Right lobe of liver (tissue), 6 donors: ENCODE data around the gene TRIOBP. TPM values are rescaled to one million over a fixed set of nuclear protein-coding genes. Genes with fewer than 3 reads are reported as not detected.

Source experiments
- ATAC-seq, 4 donors: fragments of 200-7000 bp; cut with Tn5 transposase; one replicate each; pipeline ENCODE4 v1.9.1; 2020; ENCODE audit warnings: mild to moderate bottlenecking in 4 of 4, moderate library complexity in 4 of 4
- DNase-seq, 3 donors: peaks; one replicate each; pipeline ENCODE4 v3.0.0-alpha.2; 2020
- H3K27ac ChIP-seq, 3 donors: fragments of 200-600 bp; one replicate each; pipeline ENCODE4 v1.8.0; 2022
- H3K27me3 ChIP-seq, 2 donors: fragments of 200-600 bp; one replicate each; pipeline ENCODE4 v1.8.0; 2022
- H3K36me3 ChIP-seq, 4 donors: fragments of 200-600 bp; sonication (generic) in 1 of 4; one replicate each; pipeline versions ENCODE4 v1.5.1 to v1.8.0; 2017 to 2022; ENCODE audit warnings: control low read depth in 1 of 4
- H3K4me1 ChIP-seq, 4 donors: fragments of 200-600 bp; sonication (generic) in 1 of 4; one replicate each; pipeline versions ENCODE4 v1.5.1 to v1.8.0; 2017 to 2022; ENCODE audit warnings: control low read depth in 1 of 4
- H3K4me3 ChIP-seq, 3 donors: fragments of 200-600 bp; one replicate each; pipeline ENCODE4 v1.8.0; 2022
- H3K9me3 ChIP-seq, 4 donors: fragments of 200-600 bp; sonication (generic) in 1 of 4; one replicate each; pipeline versions ENCODE4 v1.5.1 to v1.8.0; 2017 to 2022; ENCODE audit warnings: control low read depth in 1 of 4
- POLR2A ChIP-seq: fragments of 450-650 bp; IDR thresholded peaks from one replicate; pipeline ENCODE4 v1.6.1; 2017; ENCODE audit warnings: antibody characterized with exemption, mild to moderate bottlenecking
- WGBS: methylation state at CpG from one replicate; pipeline ENCODE4 v1.1.6; 2018; ENCODE audit warnings: low coverage, low lambda C conversion rate; ENCODE audit not compliant: insufficient coverage; ENCODE audit errors: missing lambda C conversion rate; 5-methylcytosine and 5-hydroxymethylcytosine counted together
- intact Hi-C, 2 donors: fragments of 100-400 bp; cut with DNase I; formaldehyde crosslinking; loops; one replicate each; pipeline versions ENCODE4 v1.11.2 to v1.14.1; 2022
- total RNA-seq, 6 experiments: library from RNA; depleted of rRNA in 2 of 6; stranded (reverse); fragments of >200 nt in 2 of 6; fragmentation: NEBNext Ultra II Directional in 3 of 6; extraction: Animal tissue kit (Norgen Biotek cat#: 25700) in 3 of 6; gene quantifications; one replicate each; pipeline versions ENCODE4 v1.1.0 to v1.2.4, GENCODE V29; 2016 to 2023
- TF ChIP-seq, protein P1 (sequence below), 4 donors: fragments of 200-600 bp in 3 of 4; fragments of 450-650 bp in 1 of 4; IDR thresholded peaks; one replicate each; pipeline versions ENCODE4 v1.5.1 to v1.8.0; 2016 to 2022; ENCODE audit warnings: antibody characterized with exemption in 4 of 4, mild to moderate bottlenecking in 2 of 4
- donor health status: DM: no; HTN: yes; CAD: no.
- donor health status: DM: no; HTN: no; CAD: no.
- donor health status: DM: no; HTN: no; CAD: no.
- donor health status: DM: no; HTN: yes; CAD: no.
- donor health status: DM: no; HTN: yes; CAD: no.

TRIOBP gene
- total RNA-seq, 6 experiments from 2014 or later = 11.7 to 22.8 (median 20.7) TPM

DNA sequence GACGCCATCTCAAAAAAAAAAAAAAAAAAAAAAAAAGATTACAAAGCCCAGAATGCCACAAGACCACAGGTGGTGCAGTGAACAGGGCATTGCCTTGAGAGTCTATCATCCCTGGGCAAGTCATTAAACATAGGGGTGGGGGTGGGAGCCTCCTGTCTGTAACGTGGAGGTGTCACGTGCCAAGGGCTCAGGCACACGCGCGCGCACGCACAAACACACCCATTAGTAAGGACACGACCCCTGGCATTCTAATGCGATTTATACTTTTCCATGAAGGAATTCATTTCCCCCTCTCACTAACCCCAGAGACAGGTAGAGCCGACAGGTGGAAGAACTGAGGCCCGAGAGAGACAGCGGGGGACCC is 105.1 kb downstream of the TRIOBP start:
- ATAC-seq = peak in 1 of 4 donors; percentile 1
- Histone ChIP-seq H3K4me1 (peaks cover 0 to 13% (median 3%) of the 10 kb centered on the region in 4 donors), H3K4me3 (peak overlapping the region; percentile 61 to 66 (median 66)), H3K9me3 (no peaks in the 10 kb centered on the region), H3K27me3 (no peaks in the 10 kb centered on the region), H3K36me3 (no peaks in the 10 kb centered on the region), H3K27ac (peak overlapping the region; percentile 30 to 69 (median 67))
- intact Hi-C loops = no loop called here
- no peak for TF ChIP-seq POLR2A
- TF ChIP-seq, protein P1, sequence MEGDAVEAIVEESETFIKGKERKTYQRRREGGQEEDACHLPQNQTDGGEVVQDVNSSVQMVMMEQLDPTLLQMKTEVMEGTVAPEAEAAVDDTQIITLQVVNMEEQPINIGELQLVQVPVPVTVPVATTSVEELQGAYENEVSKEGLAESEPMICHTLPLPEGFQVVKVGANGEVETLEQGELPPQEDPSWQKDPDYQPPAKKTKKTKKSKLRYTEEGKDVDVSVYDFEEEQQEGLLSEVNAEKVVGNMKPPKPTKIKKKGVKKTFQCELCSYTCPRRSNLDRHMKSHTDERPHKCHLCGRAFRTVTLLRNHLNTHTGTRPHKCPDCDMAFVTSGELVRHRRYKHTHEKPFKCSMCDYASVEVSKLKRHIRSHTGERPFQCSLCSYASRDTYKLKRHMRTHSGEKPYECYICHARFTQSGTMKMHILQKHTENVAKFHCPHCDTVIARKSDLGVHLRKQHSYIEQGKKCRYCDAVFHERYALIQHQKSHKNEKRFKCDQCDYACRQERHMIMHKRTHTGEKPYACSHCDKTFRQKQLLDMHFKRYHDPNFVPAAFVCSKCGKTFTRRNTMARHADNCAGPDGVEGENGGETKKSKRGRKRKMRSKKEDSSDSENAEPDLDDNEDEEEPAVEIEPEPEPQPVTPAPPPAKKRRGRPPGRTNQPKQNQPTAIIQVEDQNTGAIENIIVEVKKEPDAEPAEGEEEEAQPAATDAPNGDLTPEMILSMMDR (IDR thresholded peaks at IDR 0.05) = no peak
- 0% methylated on average over 5 of the region's 13 CpGs for WGBS
- DNase-seq = no peak

GRCh38 chr22:37802310-37803194 is 105.7 kb downstream of the TRIOBP start:
- Histone ChIP-seq H3K9me3 (no peaks in the 10 kb centered on the region), H3K4me3 (peak overlapping the region; percentile 61 to 66 (median 66)), H3K27me3 (no peaks in the 10 kb centered on the region), H3K36me3 (no peaks in the 10 kb centered on the region), H3K27ac (peak overlapping the region; percentile 30 to 69 (median 67)), H3K4me1 (peaks cover 0 to 16% (median 3%) of the 10 kb centered on the region in 4 donors)
- ATAC-seq (peak; percentile 32 to 50 (median 42)), DNase-seq (peak in 2 of 3 donors; percentile 64 to 75)
- 3% methylated on average over 54 of the region's 63 CpGs for WGBS
- no peak for TF ChIP-seq POLR2A
- TF ChIP-seq, protein P1 (IDR thresholded peaks at IDR 0.05) = peak in 1 of 4 donors; percentile 8
- intact Hi-C loops = no loop called here

DNA sequence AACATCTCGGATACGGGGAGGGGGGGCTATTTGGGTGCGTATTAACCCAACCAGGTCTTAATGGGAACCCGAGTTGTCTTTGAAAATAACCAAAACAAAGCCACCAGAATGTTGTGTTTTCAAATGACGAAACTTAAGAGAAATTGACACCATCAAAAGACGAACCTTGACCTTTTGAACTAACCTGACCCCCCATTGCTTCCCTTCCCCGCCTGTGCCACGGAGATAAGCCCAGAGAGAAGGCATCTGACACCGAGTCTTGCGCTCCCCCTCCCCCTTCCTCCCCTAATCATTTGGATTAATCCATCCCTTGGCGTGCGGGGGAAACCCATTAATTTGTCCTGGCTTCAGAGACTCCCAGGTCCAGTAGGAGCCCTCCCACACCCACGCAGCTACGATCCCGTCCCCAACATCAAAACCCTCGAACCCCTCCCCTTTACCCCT is 106.4 kb downstream of the TRIOBP start:
- DNase-seq (no peak), ATAC-seq (peak in 3 of 4 donors; percentile 3 to 22 (median 4))
- TF ChIP-seq, protein P1 (IDR thresholded peaks at IDR 0.05) = no peak
- TF ChIP-seq POLR2A = no peak
- peak overlapping the region; percentile 61 to 66 (median 66) for H3K4me3 ChIP-seq
- WGBS = 4% methylated on average over 12 of the region's 16 CpGs
- H3K27me3 ChIP-seq = no peaks in the 10 kb centered on the region
- no peaks in the 10 kb centered on the region for H3K9me3 ChIP-seq
- intact Hi-C loops = no loop called here
- H3K27ac ChIP-seq = peak overlapping the region in 2 of 3 donors; percentile 30 to 69
- H3K4me1 ChIP-seq = peaks cover 0 to 17% (median 4%) of the 10 kb centered on the region in 4 donors
- no peaks in the 10 kb centered on the region for H3K36me3 ChIP-seq

DNA sequence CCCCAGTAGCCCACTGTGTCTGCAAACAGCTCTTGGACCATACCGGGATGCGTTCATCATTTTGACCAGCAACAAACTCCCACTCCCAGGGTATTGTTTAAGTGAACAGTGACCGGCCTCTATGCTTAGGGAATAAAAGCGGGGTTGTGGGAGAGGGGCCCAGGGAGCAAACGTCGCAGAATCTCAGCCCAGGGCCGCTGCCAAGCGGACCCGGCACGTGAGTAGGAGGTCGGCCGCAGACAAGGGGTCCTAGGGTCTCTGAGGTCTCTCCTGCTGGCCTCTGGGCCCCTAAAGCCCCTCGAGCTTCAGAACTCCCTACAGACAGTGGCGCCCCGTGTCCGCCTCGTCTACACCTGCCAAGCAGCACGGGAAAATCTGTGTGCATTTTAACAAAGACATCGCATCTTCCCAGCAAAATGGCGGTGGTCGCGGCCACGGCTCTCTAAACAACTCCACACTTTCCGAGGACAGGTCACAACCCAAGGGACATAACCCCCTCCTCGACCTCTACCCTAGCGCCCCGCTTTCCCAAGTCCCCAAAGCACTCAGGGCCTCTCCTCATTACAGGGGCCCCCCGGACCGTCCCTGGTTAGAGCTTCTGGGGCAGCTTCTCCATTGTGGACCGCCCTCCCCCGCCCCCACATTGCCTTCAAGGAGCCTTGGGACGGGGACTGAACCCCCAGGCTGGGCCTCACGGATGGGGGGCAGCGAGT is 106.9 kb downstream of the TRIOBP start:
- Histone ChIP-seq H3K36me3 (no peaks in the 10 kb centered on the region), H3K9me3 (no peaks in the 10 kb centered on the region), H3K4me1 (peaks cover 0 to 22% (median 7%) of the 10 kb centered on the region in 4 donors), H3K27me3 (no peaks in the 10 kb centered on the region), H3K27ac (peak overlapping the region in 2 of 3 donors; percentile 30 to 83), H3K4me3 (no peak overlapping the region)
- no peak for TF ChIP-seq POLR2A
- TF ChIP-seq, protein P1 (IDR thresholded peaks at IDR 0.05) = no peak
- intact Hi-C loops = no loop called here
- ATAC-seq = no peak
- no peak for DNase-seq
- WGBS = 53% methylated on average over 14 of the region's 34 CpGs
